Activated CD4-positive, alpha-beta T cell treated with anti-CD3 and anti-CD28 coated beads for 24 hours (primary cell): Measurements from ENCODE around the gene PRRG4.
"Not testable (repeated sequence)": the region's sequence is repeated elsewhere in the genome, so short reads cannot be mapped to it uniquely, and the experiment has no call there.

Source experiments
- DNase-seq, 2 donors: peaks; one replicate each; pipeline ENCODE4 v3.0.0-alpha.2; 2020; ENCODE audit warnings: low read depth in 2 of 2

Gene PRRG4

GRCh38 chr11:32885556-32885955, 55.8 kb downstream of the PRRG4 start:
- DNase-seq = no peak

- no peak for DNase-seq
These were observed 56.5 kb downstream of the PRRG4 start for GRCh38 chr11:32886180-32886579.

- not testable (repeated sequence) for DNase-seq
These were observed 58.1 kb downstream of the PRRG4 start for GRCh38 chr11:32887707-32888383.

- DNase-seq = not testable (repeated sequence)
These were observed 58.6 kb downstream of the PRRG4 start for GRCh38 chr11:32888384-32888710.

- DNase-seq = no peak
These were observed 59.1 kb downstream of the PRRG4 start for GRCh38 chr11:32888805-32889204.

GRCh38 chr11:32890843-32891656, 61.3 kb downstream of the PRRG4 start:
- DNase-seq = no peak

GRCh38 chr11:32891657-32892354, 62.1 kb downstream of the PRRG4 start:
- peak in 1 of 2 donors; percentile 15 for DNase-seq

- peak; percentile 50 to 54 for DNase-seq
These were observed 62.8 kb downstream of the PRRG4 start, which contains the start of gene QSER1 for GRCh38 chr11:32892355-32893092. Gene QSER1 (plus strand): TSS chr11:32892811. CDS start chr11:32893126, 315 bp downstream.

GRCh38 chr11:32893093-32893342, 63.3 kb downstream of the PRRG4 start:
- peak in 1 of 2 donors; percentile 32 for DNase-seq

- DNase-seq = peak; percentile 26
These were observed 63.8 kb downstream of the PRRG4 start for GRCh38 chr11:32893343-32894148.

- peak in 1 of 2 donors; percentile 8 for DNase-seq
These were observed 64.6 kb downstream of the PRRG4 start for GRCh38 chr11:32894149-32894827.

GRCh38 chr11:32894921-32895320, 65.2 kb downstream of the PRRG4 start:
- no peak for DNase-seq

- DNase-seq = no peak
These were observed 65.7 kb downstream of the PRRG4 start for GRCh38 chr11:32895471-32895870.

GRCh38 chr11:32897103-32897502, 67.4 kb downstream of the PRRG4 start:
- DNase-seq = no peak

GRCh38 chr11:32899438-32899837, 69.7 kb downstream of the PRRG4 start:
- no peak for DNase-seq

- DNase-seq = no peak
These were observed 72.5 kb downstream of the PRRG4 start for GRCh38 chr11:32902089-32902665.

- DNase-seq = no peak
These were observed 75.4 kb downstream of the PRRG4 start for GRCh38 chr11:32905028-32905667.
